ENCODE measurements around the gene KBTBD3.
"Not testable (repeated sequence)": the region's sequence is repeated elsewhere in the genome, so short reads cannot be mapped to it uniquely, and the experiment has no call there.

Gene KBTBD3

GRCh38 chr11:106061954-106062949 is 14.9 kb downstream of the KBTBD3 start:
- no peak for DNase-seq

GRCh38 chr11:106061249-106061784 is 15.8 kb downstream of the KBTBD3 start:
- no peak for DNase-seq

- DNase-seq = no peak
Observed at GRCh38 chr11:106059617-106060016, 17.5 kb downstream of the KBTBD3 start.

- not testable (repeated sequence) for DNase-seq
Observed at GRCh38 chr11:106058377-106058776, 18.8 kb downstream of the KBTBD3 start.

GRCh38 chr11:106051103-106051502 is 26.0 kb downstream of the KBTBD3 start:
- no peak for DNase-seq

GRCh38 chr11:106049727-106050476 is 27.2 kb downstream of the KBTBD3 start:
- DNase-seq = no peak

- DNase-seq = no peak
Observed at GRCh38 chr11:106047631-106048030, 29.5 kb downstream of the KBTBD3 start.

GRCh38 chr11:106043540-106043939 is 33.6 kb downstream of the KBTBD3 start:
- DNase-seq = no peak

GRCh38 chr11:106032861-106033260 is 44.3 kb downstream of the KBTBD3 start:
- DNase-seq = no peak

- no peak for DNase-seq
Observed at GRCh38 chr11:106031936-106032335, 45.2 kb downstream of the KBTBD3 start.

- DNase-seq = no peak
Observed at GRCh38 chr11:106031202-106031810, 45.8 kb downstream of the KBTBD3 start.

GRCh38 chr11:106030609-106031008 is 46.5 kb downstream of the KBTBD3 start:
- no peak for DNase-seq

GRCh38 chr11:106022795-106023275 is 54.3 kb downstream of the KBTBD3 start:
- no peak for DNase-seq

GRCh38 chr11:106021967-106022794 is 55.0 kb downstream of the KBTBD3 start, which contains the start of gene MSANTD4:
TSS of gene MSANTD4 (minus strand) at chr11:106022240. CDS start at chr11:106010917, 11,323 bp downstream.
- peak; percentile 17 for DNase-seq

- no peak for DNase-seq
Observed at GRCh38 chr11:106021181-106021966, 55.8 kb downstream of the KBTBD3 start.

- no peak for DNase-seq
Observed at GRCh38 chr11:106017093-106017492, 60.1 kb downstream of the KBTBD3 start.

GRCh38 chr11:106015066-106015465 is 62.1 kb downstream of the KBTBD3 start:
- no peak for DNase-seq

- DNase-seq = no peak
Observed at GRCh38 chr11:106014620-106015019, 62.5 kb downstream of the KBTBD3 start.

GRCh38 chr11:106014035-106014434 is 63.1 kb downstream of the KBTBD3 start:
- DNase-seq = no peak

GRCh38 chr11:106012744-106013143 is 64.4 kb downstream of the KBTBD3 start:
- DNase-seq = no peak

GRCh38 chr11:106011481-106011880 is 65.7 kb downstream of the KBTBD3 start:
- no peak for DNase-seq

Measured in cortex of kidney (tissue), 1 donor.